Frontal cortex (tissue), 4 donors: ENCODE results near the gene NDST1. TPM values are rescaled to one million over a fixed set of nuclear protein-coding genes. Genes with fewer than 3 reads are reported as not detected.

ENCODE experiments used
- DNase-seq, 2 donors: peaks; one replicate each; pipeline ENCODE4 v3.0.0; 2012; ENCODE audit warnings: low spot score in 2 of 2
- FAIRE-seq: peaks from 2 replicates; lab custom pipeline; 2012; peaks lifted over from hg19 to GRCh38; lab: Jason Lieb, UNC
- total RNA-seq: library from RNA; depleted of rRNA; stranded (reverse); fragments of >200 nt; gene quantifications from one replicate; pipeline ENCODE4 v1.2.3, GENCODE V29; 2014
- donor health status: control.
- donor health status: control.
- donor health status: control.

NDST1 gene
- total RNA-seq, 1 donor from 2014 or later = 16.3 TPM

DNA sequence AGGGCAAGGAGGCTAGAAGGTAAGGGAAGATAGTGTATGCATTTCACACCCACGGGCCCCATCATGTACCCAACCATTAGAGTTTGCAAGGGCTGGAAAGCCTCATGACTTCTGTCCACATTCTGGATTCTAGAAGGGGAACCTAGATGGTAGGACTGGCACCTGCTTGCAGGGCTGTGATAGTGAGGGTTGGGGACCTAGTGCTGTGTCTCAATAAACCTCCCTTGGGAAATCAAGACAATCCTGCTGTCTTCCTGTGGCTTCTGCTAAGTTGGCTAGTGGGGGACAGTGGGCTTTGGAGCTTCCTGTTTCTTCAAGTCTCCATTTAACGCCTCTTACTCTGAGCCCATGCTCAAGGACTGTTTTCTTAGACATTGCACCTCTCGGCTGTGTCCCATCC lies 88.9 kb downstream of the NDST1 start:
- FAIRE-seq = no peak

DNA sequence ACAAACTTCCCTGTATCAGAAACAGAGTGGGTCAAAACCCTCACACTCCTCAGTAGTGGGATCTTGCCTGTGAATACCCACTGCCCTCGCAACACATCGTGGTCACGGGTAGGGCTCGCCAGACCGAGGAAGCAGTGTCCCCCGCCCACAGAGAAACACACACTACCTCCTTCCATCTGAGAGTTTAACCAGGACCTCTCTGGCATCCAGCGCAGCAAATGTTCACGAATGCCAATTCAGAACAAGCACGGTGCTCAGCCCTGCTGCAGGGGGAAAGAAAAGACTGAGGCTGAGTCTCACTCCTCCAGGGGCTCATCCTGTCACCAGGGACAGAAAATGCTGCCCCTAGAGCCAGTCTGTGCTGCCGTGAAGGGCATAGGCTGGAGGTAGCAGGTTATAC lies 90.1 kb downstream of the NDST1 start:
- no peak for FAIRE-seq
- no peak for DNase-seq

More for the DNA sequence above, 88.9 kb downstream of the NDST1 start:
- DNase-seq = no peak

DNA sequence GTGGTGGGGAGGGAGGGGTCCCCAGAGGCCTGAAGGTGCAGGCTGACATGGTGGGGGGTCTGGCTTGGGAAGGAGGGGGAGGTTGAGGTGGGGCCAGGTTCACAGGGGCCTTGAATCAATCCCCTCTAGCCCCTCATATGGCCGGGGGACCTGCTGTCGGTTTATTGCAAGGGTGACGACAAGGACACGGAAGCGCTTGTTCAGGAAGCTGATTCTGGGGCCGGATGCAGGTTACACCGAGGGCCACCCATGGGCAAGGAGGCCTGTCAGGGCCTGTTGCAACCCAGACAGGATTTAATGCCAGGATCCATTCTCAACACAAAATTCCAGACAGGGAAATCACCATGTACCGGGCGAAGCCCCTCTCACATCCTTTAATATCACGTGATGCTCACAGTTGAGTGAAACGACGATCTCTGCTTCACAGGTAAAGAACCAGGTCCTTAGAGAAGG lies 90.9 kb downstream of the NDST1 start:
- FAIRE-seq (no peak), DNase-seq (no peak)

DNA sequence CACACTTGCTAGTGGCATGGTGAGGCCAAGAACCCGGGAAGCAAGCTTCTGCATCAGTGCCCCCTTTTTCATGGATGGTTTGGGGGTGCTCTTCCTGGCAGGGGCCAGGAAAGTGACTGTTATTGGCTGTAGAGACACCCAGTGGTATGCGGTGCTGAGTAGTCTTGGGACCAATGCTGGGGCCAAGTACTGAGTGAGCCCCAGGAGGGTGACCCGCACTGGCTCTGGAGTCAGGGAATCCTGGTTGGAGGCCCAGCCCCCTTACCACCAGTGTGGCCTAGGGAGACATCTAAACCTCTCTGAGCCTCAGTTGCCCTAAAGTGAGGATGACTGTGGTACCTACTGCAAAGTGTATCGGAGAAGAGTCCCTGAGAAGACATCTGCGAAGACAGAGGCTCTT lies 91.3 kb downstream of the NDST1 start:
- no peak for DNase-seq

DNA sequence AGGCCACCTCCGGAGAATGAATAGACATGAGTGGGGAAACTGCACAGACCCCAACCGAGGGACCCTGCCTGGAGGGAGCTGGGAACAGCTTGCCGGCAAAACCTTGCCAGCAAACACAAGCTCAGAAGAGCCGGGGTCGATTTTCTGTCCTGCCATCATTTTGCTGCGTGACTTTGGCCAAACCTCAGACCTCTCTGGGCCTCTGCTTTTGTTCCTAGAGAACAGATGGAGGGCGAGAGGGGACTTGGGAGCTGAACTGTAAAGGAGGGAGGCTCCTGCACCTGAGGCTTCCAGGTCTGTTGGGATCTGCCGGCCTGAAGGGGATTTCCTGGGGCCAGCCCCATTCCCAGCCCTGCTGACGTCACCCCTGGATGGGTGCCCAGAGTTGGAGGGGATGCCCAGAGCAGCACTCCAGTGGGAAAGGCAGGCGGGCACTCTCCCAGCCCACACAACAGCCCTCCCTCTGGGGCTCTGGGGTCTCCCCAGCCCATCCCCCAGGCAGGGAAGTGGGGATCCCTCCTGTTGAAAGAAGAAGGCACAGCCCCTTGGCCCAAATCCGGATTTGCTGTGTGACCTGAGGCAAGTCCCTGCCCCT lies 92.1 kb downstream of the NDST1 start:
- DNase-seq = peak in 1 of 2 donors; percentile 79
- no peak for FAIRE-seq

More for the DNA sequence above, 91.3 kb downstream of the NDST1 start:
- FAIRE-seq = no peak

DNA sequence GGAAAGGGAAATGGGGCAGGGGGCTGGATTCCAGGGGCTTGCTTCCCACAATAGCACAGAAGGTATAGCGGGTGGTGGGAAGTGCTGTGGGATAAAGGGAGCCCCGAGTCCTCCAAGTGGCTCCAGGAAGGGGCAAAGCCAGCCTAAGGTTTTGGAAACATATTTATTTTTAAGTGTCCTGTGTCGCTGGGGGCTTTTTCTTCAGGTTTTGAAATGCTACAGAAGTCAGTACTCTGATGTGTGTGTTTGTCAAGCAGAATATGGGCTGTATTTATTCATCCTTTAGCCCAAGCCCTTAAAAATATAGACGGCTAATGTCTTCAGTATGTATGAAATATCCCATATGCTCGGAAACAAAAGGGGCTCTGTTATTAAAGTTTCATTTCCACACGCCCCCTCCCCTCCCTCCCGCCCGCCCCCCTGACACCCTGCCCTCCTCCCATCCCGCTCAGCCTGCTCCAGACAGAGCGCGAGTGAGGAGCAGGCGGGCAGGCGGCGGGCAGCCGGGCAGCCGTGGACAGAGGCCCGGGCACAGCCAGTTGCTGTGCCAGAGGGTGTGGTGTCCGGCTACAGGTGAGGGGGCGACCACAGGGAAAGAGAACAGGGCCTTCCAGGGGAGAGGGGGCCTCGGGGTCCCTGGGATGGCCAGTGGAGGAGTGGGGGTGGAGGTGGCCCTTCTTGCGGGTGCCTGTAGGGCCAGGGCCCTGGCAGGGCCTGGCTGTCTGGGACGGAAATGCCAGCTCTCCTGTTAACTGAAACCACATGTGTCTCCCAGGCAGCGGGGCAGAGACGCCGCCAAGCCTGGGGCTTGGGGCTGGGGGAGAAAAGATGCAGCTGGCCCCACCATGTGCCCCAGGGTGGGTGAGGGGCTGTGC lies 92.9 kb downstream of the NDST1 start:
- FAIRE-seq (no peak), DNase-seq (no peak)

DNA sequence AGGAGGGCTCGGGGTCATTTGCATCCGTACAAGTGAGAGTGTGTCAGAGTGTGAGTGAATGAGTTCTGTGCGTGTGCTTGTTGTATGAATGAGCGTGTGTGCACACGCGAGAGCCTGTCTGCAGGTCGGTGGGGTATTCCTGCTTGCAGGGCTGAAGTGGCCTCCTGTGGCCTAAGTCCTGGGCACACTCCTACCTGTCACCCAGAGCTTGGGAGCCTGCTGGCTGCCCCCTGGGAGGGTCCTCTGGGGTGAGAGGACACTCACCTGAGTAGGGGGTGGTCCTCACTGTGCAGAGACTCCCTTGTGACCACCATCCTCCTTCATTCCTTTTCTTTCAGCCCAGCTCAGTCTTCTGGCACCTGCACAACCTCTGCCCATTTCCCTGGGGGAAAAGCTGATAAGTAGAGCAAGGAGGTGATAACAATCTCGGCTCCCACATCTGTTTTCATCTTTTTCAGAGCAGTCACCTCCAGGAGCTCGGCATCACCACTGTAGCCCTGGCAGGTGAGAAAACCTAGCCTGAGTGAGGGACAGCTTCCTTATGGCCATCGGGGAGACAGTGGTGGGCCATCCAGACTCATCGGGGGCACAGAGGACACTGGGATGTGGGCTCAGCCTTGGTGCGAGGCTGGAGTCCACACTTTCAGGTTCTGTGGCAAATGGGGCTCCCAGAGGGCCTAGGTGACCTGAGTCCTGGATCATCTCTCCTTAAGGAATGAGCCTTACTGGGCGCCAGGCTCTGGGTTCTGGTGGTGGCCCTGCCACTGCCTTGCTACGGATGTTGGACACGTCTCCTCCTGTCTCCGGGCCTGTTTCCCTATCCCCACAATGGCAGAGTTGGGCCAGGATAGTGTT lies 93.8 kb downstream of the NDST1 start:
- DNase-seq (no peak), FAIRE-seq (no peak)

DNA sequence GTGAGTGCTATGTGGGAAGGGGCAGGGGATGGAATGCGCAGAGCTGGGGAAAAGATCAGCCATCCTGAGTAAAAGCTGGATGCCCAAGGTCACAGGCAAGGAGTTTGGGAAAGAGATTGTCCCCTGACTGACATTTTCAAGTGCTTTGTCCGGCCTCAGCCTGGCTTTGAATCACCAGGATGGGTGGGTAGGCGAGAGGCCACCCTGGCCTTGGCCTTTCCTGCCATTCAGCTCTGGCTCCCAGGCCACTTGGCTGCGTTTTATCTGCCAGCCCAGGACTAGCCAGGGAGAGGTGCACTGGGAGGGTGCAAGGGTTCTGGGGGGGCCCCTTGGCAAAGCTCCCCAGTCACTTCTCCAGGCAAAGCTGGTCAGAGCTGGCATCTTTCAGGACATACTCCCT lies 95.1 kb downstream of the NDST1 start:
- FAIRE-seq = no peak
- DNase-seq = no peak

DNA sequence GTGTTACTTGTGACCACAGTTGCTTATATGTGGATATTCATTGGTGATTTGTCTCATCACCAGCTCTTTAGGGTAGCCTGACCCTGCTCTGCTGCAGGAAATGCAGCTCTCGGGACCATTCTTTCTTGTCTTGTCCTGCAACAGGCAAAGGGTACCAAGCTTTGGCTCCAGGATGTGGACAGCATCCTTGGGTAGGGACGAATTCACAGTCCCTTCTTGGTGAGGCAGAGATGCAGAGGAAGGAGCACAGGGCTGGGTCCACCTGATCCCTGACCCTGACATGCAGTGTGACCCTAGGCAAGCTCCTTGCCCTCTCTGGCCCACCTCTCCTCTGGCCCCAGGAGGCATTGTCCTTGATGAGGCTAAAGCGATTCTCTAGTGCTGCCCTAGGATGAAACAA lies 95.6 kb downstream of the NDST1 start:
- no peak for DNase-seq
- no peak for FAIRE-seq

DNA sequence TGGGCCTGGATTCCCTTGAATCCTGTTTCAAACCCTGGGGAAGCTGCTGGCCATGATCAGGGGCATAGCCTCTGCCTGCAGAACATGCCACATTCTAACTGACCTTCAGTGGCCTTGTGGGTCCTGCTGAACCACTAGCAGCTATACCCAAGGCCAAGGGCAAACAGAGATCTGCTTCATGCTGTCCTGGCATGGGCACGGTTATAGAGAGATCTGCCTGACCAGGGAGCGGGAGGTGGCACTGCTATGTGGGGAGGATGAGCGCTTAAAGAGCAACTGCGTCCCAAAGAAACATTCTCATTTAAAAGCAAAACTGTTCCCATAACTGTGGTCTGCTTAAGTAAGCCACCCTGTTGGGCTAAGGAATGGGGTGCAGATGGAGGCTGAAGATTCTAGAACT lies 96.1 kb downstream of the NDST1 start:
- FAIRE-seq (no peak), DNase-seq (no peak)

DNA sequence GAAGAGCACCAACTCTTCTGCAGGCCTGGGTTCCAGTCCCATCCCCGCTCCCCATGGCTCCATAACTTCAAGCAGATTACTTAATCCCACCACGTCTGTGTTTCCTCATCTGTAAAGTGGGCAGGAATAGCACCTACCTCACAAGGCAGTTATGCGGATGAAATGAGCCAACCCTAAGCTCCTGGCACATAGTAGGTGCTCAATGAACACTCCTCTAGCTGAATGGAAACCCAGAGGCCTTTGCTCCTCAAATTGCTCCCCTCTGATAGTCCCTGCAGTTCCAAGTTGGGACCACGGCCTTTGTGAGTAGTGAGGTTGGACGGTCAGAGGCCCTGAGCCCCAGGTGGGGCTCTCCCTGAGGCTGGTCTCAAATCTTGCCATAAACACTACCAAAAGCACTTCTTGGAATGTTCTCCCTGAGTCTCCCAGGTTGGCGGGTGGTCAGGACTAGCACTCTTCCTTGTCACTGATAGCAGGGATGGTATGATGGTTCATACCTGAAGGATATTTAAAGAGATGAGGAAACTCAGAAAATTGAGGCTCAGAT lies 97.0 kb downstream of the NDST1 start:
- no peak for DNase-seq
- no peak for FAIRE-seq

DNA sequence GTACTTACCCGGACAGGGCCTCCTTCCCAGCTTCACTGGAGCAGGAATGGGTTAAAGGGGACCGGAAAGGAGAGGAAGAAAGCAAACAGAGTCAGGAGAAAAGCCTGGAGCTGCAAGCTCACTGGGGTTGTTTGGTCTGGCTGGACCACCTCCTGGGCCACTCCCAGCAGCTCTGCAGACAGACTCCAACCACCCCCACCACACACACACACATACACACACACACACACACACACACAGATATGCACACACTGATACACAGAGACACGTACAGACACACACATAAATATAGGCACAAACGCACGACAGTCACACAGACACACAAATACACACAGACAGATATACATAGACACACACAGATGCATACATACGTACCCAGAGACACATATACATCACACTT lies 97.6 kb downstream of the NDST1 start:
- DNase-seq (no peak), FAIRE-seq (no peak)

DNA sequence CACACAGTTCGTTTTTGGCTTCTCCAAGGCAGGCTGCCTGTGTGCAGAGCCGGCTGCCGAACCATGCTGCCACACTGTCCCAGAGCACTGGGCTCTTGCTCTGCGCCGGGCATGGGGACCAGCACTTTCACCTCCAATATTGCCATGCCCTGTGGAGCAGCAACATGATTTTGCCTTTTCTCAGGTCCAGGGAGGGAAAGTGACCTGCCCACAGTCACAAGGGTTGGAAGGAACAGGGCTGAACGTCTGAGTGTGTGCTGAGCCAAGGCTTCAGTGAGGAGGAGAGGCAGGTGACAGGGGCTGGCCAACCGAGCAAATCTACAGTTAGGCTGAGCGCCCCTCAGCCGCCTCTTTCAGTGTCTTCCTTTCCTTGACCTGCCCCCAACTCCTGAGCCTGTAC lies 98.5 kb downstream of the NDST1 start:
- no peak for FAIRE-seq

DNA sequence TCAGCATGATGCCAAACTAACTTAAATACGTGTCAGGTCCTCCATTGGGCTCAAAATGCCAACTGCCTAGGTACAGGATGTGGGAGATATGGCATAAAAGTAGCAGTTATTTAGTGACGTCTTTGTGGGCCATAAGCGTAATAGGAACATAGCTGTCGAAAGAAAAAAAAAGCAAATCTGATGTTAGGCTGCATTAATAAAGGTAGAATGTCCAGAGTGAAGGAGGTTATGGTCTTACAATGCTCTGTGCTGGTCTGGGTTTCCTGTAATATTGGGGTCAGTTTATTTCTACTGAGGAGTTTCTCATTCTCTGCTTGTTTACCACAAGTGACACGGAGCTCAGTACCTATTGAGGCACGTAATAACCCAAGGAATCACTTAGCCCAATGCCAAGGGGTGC lies 99.2 kb downstream of the NDST1 start:
- FAIRE-seq = no peak
- DNase-seq = no peak

More for the DNA sequence above, 98.5 kb downstream of the NDST1 start:
- no peak for DNase-seq

Other genes with a start within 250 kb of the NDST1 start
- 16.7 TPM for gene CAMK2A, start 218.4 kb upstream of the NDST1 start, total RNA-seq
- 0.41 TPM for gene ARSI, start 205.2 kb upstream of the NDST1 start, total RNA-seq
- 9.4 TPM for gene TCOF1, start 150.4 kb upstream of the NDST1 start, total RNA-seq
- 3.3 TPM for gene CD74, start 95.2 kb upstream of the NDST1 start, total RNA-seq
- gene RPS14, start 58.4 kb upstream of the NDST1 start, total RNA-seq = 3,224 TPM
- gene SYNPO, start 132.5 kb downstream of the NDST1 start, total RNA-seq = 3.7 TPM
- 3.7 TPM for gene MYOZ3, start 153.1 kb downstream of the NDST1 start, total RNA-seq
- 25.3 TPM for gene RBM22, start 192.9 kb downstream of the NDST1 start, total RNA-seq